ENCODE results near the gene CYB5R4. TPM values are rescaled to one million over a fixed set of nuclear protein-coding genes. Genes with fewer than 3 reads are reported as not detected.
A peak's percentile ranks its signal among the peaks of the same experiment; 100 is the strongest.

CYB5R4 gene
- total and polyA plus RNA-seq, 3 experiments from 2014 or later: 31.6 to 36.0 (median 33.6) TPM

DNA sequence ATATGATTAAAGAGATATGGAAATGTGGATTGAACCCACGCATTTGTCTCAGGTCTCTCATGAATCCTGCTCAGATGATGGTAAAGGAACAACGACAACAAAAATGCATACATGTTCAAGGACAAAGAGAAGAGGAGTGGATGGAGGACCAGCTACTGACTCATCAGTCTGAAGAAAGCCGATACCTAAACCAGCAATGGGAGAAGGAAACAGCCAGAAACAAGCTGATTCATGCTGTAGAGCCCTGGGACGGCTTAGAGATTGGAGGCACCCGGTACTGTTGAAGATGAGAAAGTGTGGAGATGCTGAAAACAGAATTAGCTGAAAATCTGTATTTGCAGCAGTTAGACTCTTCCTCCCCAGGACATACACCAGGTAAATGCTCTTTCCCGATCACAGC is 20.8 kb upstream of the CYB5R4 start:
- H3K4me3 ChIP-seq (ENCODE audit: low read length): no peak overlapping the region
- peaks cover 0 to 9% (median 5%) of the 10 kb centered on the region in 5 donors for H3K9me3 Mint-ChIP-seq
- no peak overlapping the region for H3K27ac Mint-ChIP-seq
- H3K27ac ChIP-seq (ENCODE audit: low read depth, low read length): no peak overlapping the region
- H3K36me3 ChIP-seq (ENCODE audit: insufficient read depth, low read length): no peaks in the 10 kb centered on the region
- no peaks in the 10 kb centered on the region for H3K27me3 ChIP-seq (ENCODE audit: insufficient read depth, low read length, poor library complexity, severe bottlenecking)
- H3K9me3 ChIP-seq (ENCODE audit: low read length): no peaks in the 10 kb centered on the region
- peaks cover 16 to 39% of the 10 kb centered on the region in 2 donors for H3K27me3 Mint-ChIP-seq
- H3K36me3 Mint-ChIP-seq: peaks cover 0 to 1% (median 0%) of the 10 kb centered on the region in 3 donors
- no peak overlapping the region for H3K4me3 Mint-ChIP-seq
- CTCF ChIA-PET: interaction anchor here (1.2 kb wide), 1 partner anchor 11 kb away, joined by 3 read pairs; no protein-coding TSS in a partner anchor
- H3K4me1 Mint-ChIP-seq: no peaks in the 10 kb centered on the region
- DNase-seq: no peak
- no peaks in the 10 kb centered on the region for H3K4me1 ChIP-seq (ENCODE audit: insufficient read depth, low read length)
- POLR2A ChIA-PET: interaction anchor here (0.5 kb wide), 1 partner anchor 9 kb away, joined by 5 read pairs; no protein-coding TSS in a partner anchor

DNA sequence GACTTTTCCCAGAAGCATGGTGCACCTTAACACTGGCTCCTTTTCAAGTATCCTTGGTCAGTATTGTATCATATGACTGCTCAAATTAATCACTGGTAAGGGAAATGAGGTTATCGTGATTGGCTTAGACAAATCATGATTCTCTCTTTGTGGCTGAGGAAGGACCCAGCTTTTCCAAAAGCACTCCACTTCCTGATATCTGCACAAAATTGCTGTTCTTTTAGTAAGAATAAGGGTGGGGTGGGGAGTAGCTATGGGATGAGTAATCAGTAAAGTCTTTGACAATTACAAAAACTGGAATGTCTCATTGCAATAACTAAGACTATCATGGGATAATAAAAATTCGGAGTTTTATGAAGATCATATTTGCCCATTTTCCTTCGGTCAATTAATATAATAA is 15.3 kb upstream of the CYB5R4 start:
- Histone ChIP-seq H3K27me3 (ENCODE audit: insufficient read depth, low read length, poor library complexity, severe bottlenecking) (no peaks in the 10 kb centered on the region), H3K4me1 (ENCODE audit: insufficient read depth, low read length) (no peaks in the 10 kb centered on the region), H3K9me3 (ENCODE audit: low read length) (no peaks in the 10 kb centered on the region), H3K36me3 (ENCODE audit: insufficient read depth, low read length) (no peaks in the 10 kb centered on the region), H3K4me3 (ENCODE audit: low read length) (no peak overlapping the region), H3K27ac (ENCODE audit: low read depth, low read length) (no peak overlapping the region)
- peaks cover 0 to 9% (median 3%) of the 10 kb centered on the region in 5 donors for H3K9me3 Mint-ChIP-seq
- no peak overlapping the region for H3K4me3 Mint-ChIP-seq
- peaks cover 5 to 15% of the 10 kb centered on the region in 2 donors for H3K27me3 Mint-ChIP-seq
- peaks cover 0 to 1% (median 0%) of the 10 kb centered on the region in 3 donors for H3K36me3 Mint-ChIP-seq
- POLR2A ChIA-PET: no interaction called here
- CTCF ChIA-PET: no interaction called here
- no peak for DNase-seq
- no peak overlapping the region for H3K27ac Mint-ChIP-seq
- no peaks in the 10 kb centered on the region for H3K4me1 Mint-ChIP-seq

DNA sequence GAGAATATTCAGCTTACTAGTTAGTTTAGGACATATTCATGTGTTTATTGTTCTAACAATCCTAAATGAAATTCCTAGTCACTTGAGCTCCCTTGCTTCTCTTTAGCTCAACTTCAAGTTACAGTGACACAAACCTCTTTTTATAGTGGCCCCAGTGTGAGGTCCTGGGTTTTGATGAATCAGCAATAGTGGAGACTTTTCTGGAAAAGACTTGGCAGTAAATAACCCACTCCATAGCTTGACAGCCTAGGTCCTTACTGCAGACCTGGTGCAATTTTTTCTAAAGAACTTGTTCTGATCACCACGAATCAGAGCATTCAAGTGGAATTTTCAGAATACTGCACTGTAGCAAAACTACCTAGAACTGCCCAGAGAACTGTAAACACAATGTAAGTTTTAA is 13.2 kb upstream of the CYB5R4 start:
- ChIA-PET CTCF (no interaction called here), POLR2A (no interaction called here)
- H3K4me3 ChIP-seq (ENCODE audit: low read length): no peak overlapping the region
- no peaks in the 10 kb centered on the region for H3K4me1 Mint-ChIP-seq
- no peak for DNase-seq
- peaks cover 21 to 30% of the 10 kb centered on the region in 2 donors for H3K27me3 Mint-ChIP-seq
- no peak overlapping the region for H3K27ac Mint-ChIP-seq
- no peaks in the 10 kb centered on the region for H3K9me3 ChIP-seq (ENCODE audit: low read length)
- no peaks in the 10 kb centered on the region for H3K36me3 ChIP-seq (ENCODE audit: insufficient read depth, low read length)
- H3K4me1 ChIP-seq (ENCODE audit: insufficient read depth, low read length): no peaks in the 10 kb centered on the region
- no peak overlapping the region for H3K27ac ChIP-seq (ENCODE audit: low read depth, low read length)
- no peak overlapping the region for H3K4me3 Mint-ChIP-seq
- peaks cover 0 to 3% (median 1%) of the 10 kb centered on the region in 5 donors for H3K9me3 Mint-ChIP-seq
- H3K36me3 Mint-ChIP-seq: peaks cover 0 to under 1% (median 0%) of the 10 kb centered on the region in 3 donors
- no peaks in the 10 kb centered on the region for H3K27me3 ChIP-seq (ENCODE audit: insufficient read depth, low read length, poor library complexity, severe bottlenecking)

- H3K9me3 ChIP-seq (ENCODE audit: low read length): no peaks in the 10 kb centered on the region
- H3K4me3 ChIP-seq (ENCODE audit: low read length): no peak overlapping the region
- H3K27me3 Mint-ChIP-seq: peaks cover 28 to 39% of the 10 kb centered on the region in 2 donors
- H3K4me3 Mint-ChIP-seq: no peak overlapping the region
- H3K27me3 ChIP-seq (ENCODE audit: insufficient read depth, low read length, poor library complexity, severe bottlenecking): no peaks in the 10 kb centered on the region
- H3K27ac Mint-ChIP-seq: no peak overlapping the region
- no peaks in the 10 kb centered on the region for H3K9me3 Mint-ChIP-seq
- ChIA-PET CTCF (no interaction called here), POLR2A (no interaction called here)
- H3K4me1 ChIP-seq (ENCODE audit: insufficient read depth, low read length): no peaks in the 10 kb centered on the region
- no peak for DNase-seq
- H3K36me3 ChIP-seq (ENCODE audit: insufficient read depth, low read length): no peaks in the 10 kb centered on the region
- no peaks in the 10 kb centered on the region for H3K4me1 Mint-ChIP-seq
- H3K27ac ChIP-seq (ENCODE audit: low read depth, low read length): no peak overlapping the region
- H3K36me3 Mint-ChIP-seq: no peaks in the 10 kb centered on the region
These were observed 12.3 kb upstream of the CYB5R4 start for GRCh38 chr6:83847179-83847578.

DNA sequence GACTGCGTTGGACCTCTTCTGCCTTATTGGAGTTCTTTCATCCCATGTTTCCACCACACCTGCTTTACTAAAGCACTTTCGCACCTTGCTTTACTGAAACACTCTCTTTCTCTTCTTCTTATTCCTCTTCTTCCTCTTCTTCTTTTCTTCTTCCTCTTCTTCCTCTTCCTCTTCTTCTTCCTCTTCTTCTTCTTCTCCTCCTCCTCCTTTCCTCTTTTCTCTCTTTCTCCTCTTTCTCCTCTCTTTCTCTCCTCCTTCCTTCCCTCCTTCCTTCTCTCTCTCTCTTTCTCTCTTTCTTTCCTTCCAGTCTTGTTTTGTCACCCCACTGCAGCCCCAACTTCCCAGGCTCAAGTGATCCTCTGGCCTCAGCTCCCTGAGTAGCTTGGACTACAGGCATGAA is 10.4 kb upstream of the CYB5R4 start:
- H3K9me3 Mint-ChIP-seq: no peaks in the 10 kb centered on the region
- H3K27me3 Mint-ChIP-seq: peaks cover 38 to 57% of the 10 kb centered on the region in 2 donors
- H3K4me3 Mint-ChIP-seq: no peak overlapping the region
- ChIA-PET CTCF (no interaction called here), POLR2A (no interaction called here)
- no peak for DNase-seq
- Histone ChIP-seq H3K4me1 (ENCODE audit: insufficient read depth, low read length) (no peaks in the 10 kb centered on the region), H3K9me3 (ENCODE audit: low read length) (no peaks in the 10 kb centered on the region), H3K27me3 (ENCODE audit: insufficient read depth, low read length, poor library complexity, severe bottlenecking) (peaks cover 16% of the 10 kb centered on the region), H3K4me3 (ENCODE audit: low read length) (no peak overlapping the region), H3K27ac (ENCODE audit: low read depth, low read length) (no peak overlapping the region), H3K36me3 (ENCODE audit: insufficient read depth, low read length) (no peaks in the 10 kb centered on the region)
- no peak overlapping the region for H3K27ac Mint-ChIP-seq
- H3K4me1 Mint-ChIP-seq: peaks cover 3 to 16% (median 5%) of the 10 kb centered on the region in 3 donors
- no peaks in the 10 kb centered on the region for H3K36me3 Mint-ChIP-seq

DNA sequence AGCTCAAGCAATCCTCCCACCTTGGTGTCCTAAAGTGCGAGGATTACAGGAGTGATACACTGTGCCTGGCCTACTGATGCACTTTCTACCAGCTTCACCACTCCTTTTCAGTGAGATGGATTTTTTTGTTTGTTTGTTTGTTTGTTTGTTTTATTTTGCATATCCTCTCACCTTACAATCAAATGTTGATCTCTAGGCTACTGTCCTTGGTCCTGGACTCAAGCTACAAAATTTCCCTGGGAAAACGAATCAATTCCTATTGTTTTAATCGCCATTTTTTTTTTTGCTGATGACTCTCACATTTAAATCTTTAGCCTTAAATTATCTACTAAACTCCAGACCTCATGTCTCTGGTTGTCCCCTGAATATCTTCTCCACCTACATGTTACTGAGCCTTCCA is 9.9 kb upstream of the CYB5R4 start:
- DNase-seq: no peak
- no peaks in the 10 kb centered on the region for H3K9me3 ChIP-seq (ENCODE audit: low read length)
- Mint-ChIP-seq H3K4me3 (no peak overlapping the region), H3K27me3 (peaks cover 43 to 62% of the 10 kb centered on the region in 2 donors), H3K36me3 (no peaks in the 10 kb centered on the region), H3K27ac (no peak overlapping the region), H3K9me3 (no peaks in the 10 kb centered on the region), H3K4me1 (peaks cover 5 to 19% (median 6%) of the 10 kb centered on the region in 3 donors)
- CTCF ChIA-PET: no interaction called here
- H3K4me1 ChIP-seq (ENCODE audit: insufficient read depth, low read length): no peaks in the 10 kb centered on the region
- no peaks in the 10 kb centered on the region for H3K36me3 ChIP-seq (ENCODE audit: insufficient read depth, low read length)
- POLR2A ChIA-PET: no interaction called here
- peaks cover 19% of the 10 kb centered on the region for H3K27me3 ChIP-seq (ENCODE audit: insufficient read depth, low read length, poor library complexity, severe bottlenecking)
- H3K4me3 ChIP-seq (ENCODE audit: low read length): no peak overlapping the region
- H3K27ac ChIP-seq (ENCODE audit: low read depth, low read length): no peak overlapping the region

DNA sequence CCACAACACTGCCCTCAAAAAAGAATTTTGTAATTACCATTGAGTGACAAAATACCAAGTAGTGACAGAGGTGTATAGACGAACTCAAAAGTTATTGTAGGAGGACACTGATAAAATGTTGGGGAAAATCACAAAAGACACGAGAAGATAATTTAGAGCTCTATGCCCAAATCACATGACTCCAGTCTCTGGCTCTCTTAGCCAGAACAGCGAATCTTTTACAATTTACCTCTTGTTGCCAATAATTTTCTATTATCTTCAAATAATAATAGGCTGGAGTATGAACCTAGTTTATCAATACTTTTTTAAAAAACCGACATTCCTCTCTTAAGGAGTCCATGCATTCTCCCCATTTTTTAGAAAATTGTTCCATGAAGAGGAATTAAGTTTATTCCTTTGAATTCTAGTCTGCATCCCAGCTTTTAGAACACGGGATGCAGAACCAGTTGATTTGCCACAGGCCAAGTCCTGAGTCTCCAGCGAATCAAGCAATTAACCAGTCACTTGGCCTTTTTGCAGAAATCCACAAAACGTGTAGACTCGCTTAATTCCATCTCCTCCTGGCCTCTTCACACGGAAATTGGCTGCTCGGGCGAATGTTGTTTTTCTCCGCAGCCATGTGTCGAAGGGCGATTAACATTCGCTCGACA is 6.8 kb upstream of the CYB5R4 start:
- Histone ChIP-seq H3K36me3 (ENCODE audit: insufficient read depth, low read length) (no peaks in the 10 kb centered on the region), H3K27me3 (ENCODE audit: insufficient read depth, low read length, poor library complexity, severe bottlenecking) (peaks cover 28% of the 10 kb centered on the region), H3K4me3 (ENCODE audit: low read length) (no peak overlapping the region), H3K4me1 (ENCODE audit: insufficient read depth, low read length) (no peaks in the 10 kb centered on the region), H3K27ac (ENCODE audit: low read depth, low read length) (no peak overlapping the region), H3K9me3 (ENCODE audit: low read length) (no peaks in the 10 kb centered on the region)
- no peaks in the 10 kb centered on the region for H3K36me3 Mint-ChIP-seq
- ChIA-PET CTCF (no interaction called here), POLR2A (no interaction called here)
- H3K27me3 Mint-ChIP-seq: peaks cover 52 to 74% of the 10 kb centered on the region in 2 donors
- H3K9me3 Mint-ChIP-seq: no peaks in the 10 kb centered on the region
- no peak for DNase-seq
- H3K4me3 Mint-ChIP-seq: peak overlapping the region in 2 of 7 donors; percentile 57 to 69
- no peak overlapping the region for H3K27ac Mint-ChIP-seq
- peaks cover 5 to 19% (median 6%) of the 10 kb centered on the region in 3 donors for H3K4me1 Mint-ChIP-seq

DNA sequence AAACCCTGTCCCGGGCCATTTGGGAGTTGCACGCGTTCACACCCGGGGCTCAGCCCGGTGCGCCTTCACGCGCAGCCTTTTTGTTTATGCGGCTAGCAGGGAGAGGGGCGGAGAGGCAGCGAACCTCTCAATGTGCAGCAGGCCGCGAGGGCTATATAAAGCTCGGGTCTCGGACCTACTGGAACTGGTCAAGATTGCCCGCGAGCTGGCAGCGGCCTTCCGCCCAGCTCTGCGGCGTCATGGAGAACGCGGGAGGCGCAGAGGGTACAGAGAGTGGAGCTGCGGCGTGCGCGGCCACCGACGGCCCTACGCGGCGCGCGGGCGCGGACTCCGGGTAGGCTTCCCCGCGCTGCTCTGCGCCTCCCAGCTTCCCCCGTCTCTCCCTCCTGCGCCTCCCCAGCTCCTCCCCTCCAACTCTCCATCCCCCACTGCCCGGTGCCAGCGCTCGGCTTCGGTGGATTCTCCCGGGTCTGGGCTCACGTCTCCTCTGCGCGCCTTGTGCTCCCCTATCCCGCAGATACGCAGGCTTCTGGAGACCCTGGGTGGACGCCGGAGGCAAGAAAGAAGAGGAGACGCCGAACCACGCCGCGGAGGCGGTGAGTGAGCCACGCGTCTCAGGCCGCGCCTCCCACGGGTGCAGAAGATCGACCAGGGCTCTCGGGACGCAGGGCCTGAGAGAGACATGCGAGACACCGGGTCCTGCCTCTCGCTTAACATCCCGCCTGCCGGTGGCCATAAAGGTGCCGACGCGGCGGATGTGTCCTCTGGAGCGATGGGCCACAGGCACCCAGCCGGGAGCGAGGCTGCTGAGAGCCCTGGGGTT is 6.1 kb upstream of the CYB5R4 start, which contains the start of gene RIPPLY2:
TSS of gene RIPPLY2 (plus strand) at position 183 of the 823 bp plus-strand sequence. CDS start at position 240, 57 bp downstream.
- no peaks in the 10 kb centered on the region for H3K36me3 ChIP-seq (ENCODE audit: insufficient read depth, low read length)
- CTCF ChIA-PET: no interaction called here
- H3K27ac ChIP-seq (ENCODE audit: low read depth, low read length): no peak within 1 kb of the TSS
- H3K4me3 ChIP-seq (ENCODE audit: low read length): no peak within 1 kb of the TSS
- Mint-ChIP-seq H3K36me3 (no peaks in the 10 kb centered on the region), H3K27ac (no peak within 1 kb of the TSS), H3K4me3 (peak within 1 kb of the TSS in 6 of 7 donors; percentile 46 to 69 (median 60)), H3K4me1 (peaks cover 6 to 20% (median 6%) of the 10 kb centered on the region in 3 donors), H3K27me3 (peaks cover 52 to 72% of the 10 kb centered on the region in 2 donors), H3K9me3 (no peaks in the 10 kb centered on the region)
- H3K27me3 ChIP-seq (ENCODE audit: insufficient read depth, low read length, poor library complexity, severe bottlenecking): peaks cover 28% of the 10 kb centered on the region
- H3K4me1 ChIP-seq (ENCODE audit: insufficient read depth, low read length): peaks cover 2% of the 10 kb centered on the region
- peak in 1 of 5 donors; percentile 37 for DNase-seq
- H3K9me3 ChIP-seq (ENCODE audit: low read length): no peaks in the 10 kb centered on the region
- POLR2A ChIA-PET: no interaction called here
